Testis (tissue), 3 donors: ENCODE measurements around the gene RTF1. TPM values are rescaled to one million over a fixed set of nuclear protein-coding genes. Genes with fewer than 3 reads are reported as not detected.

Source experiments
- DNase-seq: peaks from one replicate; pipeline ENCODE4 v3.0.0-alpha.2; 2019
- H3K27ac ChIP-seq, 2 donors: fragments of 200-600 bp; sonication (generic); one replicate each; pipeline ENCODE4 v1.5.1; 2019
- H3K27me3 ChIP-seq: fragments of 200-600 bp; sonication (generic); one replicate; pipeline ENCODE4 v1.5.1; 2019
- H3K36me3 ChIP-seq: fragments of 200-600 bp; sonication (generic); one replicate; pipeline ENCODE4 v1.5.1; 2017; ENCODE audit warnings: low read depth; ENCODE audit errors: missing control alignments
- H3K4me1 ChIP-seq: fragments of 200-600 bp; sonication (generic); one replicate; pipeline ENCODE4 v1.5.1; 2019
- H3K4me3 ChIP-seq, 2 donors: fragments of 200-600 bp; sonication (generic); one replicate each; pipeline ENCODE4 v1.5.1; 2017 to 2019
- H3K9me3 ChIP-seq: fragments of 200-600 bp; sonication (generic); one replicate; pipeline ENCODE4 v1.5.1; 2017
- POLR2A ChIP-seq: fragments of 450-650 bp; IDR thresholded peaks from one replicate; pipeline ENCODE4 v1.6.1; 2017; ENCODE audit warnings: antibody characterized with exemption, mild to moderate bottlenecking, moderate library complexity
- WGBS, 2 donors: methylation state at CpG; one replicate each; pipeline ENCODE4 v1.1.5; 2018; 5-methylcytosine and 5-hydroxymethylcytosine counted together
- intact Hi-C: fragments of 100-400 bp; cut with DNase I; formaldehyde crosslinking; loops from one replicate; pipeline ENCODE4 v1.15.1; 2023; ENCODE audit warnings: low total_unique reads
- polyA plus RNA-seq: library from polyadenylated mRNA; stranded (reverse); fragments of 350-450 nt; fragmentation: Illumina TruSeq; extraction: RNeasy Lipid Tissue Mini Kit (QIAGEN cat#74804); gene quantifications from one replicate; pipeline ENCODE4 v1.2.3, GENCODE V29; 2014; ENCODE audit warnings: low read depth, low replicate concordance; ENCODE audit not compliant: insufficient read depth
- total RNA-seq, 2 donors: library from RNA; depleted of rRNA; stranded (reverse); fragments of >200 nt; gene quantifications; one replicate each; pipeline ENCODE4 v1.2.3, GENCODE V29; 2016
- TF ChIP-seq, protein P1 (sequence below), 3 experiments: fragments of 450-650 bp in 2 of 3; fragments of 200-600 bp in 1 of 3; sonication (generic) in 1 of 3; IDR thresholded peaks; one replicate each; pipeline ENCODE4 v1.5.1; 2016 to 2019; ENCODE audit warnings: antibody characterized with exemption in 3 of 3, mild to moderate bottlenecking in 2 of 3, moderate library complexity in 1 of 3

Gene RTF1
- total and polyA plus RNA-seq, 3 donors from 2014 or later = 27.8 to 82.7 (median 56.9) TPM

DNA sequence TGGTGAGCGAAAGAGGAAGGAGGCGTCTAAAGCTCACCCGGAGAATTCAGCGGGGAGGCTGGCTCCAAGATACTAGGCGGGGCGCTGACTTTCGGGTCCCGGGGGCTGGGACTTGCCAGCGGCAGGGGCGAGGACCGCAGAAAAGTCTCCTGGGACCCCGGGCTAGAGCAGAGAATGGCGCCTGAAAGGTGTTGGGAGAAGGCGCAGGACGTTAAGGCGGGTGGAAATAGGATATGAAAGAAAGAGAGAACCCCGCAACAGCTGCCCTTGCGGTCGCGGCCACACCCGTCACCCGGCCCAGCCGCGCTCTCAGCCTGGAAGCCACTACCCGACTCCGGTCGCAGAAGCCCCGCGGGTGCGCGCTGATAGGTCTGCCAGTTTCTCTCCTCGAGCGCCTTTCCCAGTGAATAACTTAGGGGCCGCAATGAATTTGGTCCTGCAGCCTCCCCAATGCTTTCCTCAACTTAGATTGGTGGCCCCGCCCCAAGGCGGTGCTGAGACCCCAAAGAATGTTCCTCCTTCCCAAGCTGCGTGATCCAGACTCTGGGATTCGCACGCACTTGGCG lies 96.1 kb downstream of the RTF1 start:
- peak; percentile 18 for DNase-seq
- intact Hi-C loops = no loop called here
- 2% methylated on average over 40 of the region's 40 CpGs for WGBS, 2 donors
- Histone ChIP-seq H3K27me3 (no peaks in the 10 kb centered on the region), H3K9me3 (no peaks in the 10 kb centered on the region), H3K27ac (no peak overlapping the region), H3K4me1 (peaks cover 24% of the 10 kb centered on the region), H3K36me3 (no peaks in the 10 kb centered on the region), H3K4me3 (peak overlapping the region; percentile 27 to 32)
- TF ChIP-seq POLR2A = no peak
- TF ChIP-seq, protein P1, sequence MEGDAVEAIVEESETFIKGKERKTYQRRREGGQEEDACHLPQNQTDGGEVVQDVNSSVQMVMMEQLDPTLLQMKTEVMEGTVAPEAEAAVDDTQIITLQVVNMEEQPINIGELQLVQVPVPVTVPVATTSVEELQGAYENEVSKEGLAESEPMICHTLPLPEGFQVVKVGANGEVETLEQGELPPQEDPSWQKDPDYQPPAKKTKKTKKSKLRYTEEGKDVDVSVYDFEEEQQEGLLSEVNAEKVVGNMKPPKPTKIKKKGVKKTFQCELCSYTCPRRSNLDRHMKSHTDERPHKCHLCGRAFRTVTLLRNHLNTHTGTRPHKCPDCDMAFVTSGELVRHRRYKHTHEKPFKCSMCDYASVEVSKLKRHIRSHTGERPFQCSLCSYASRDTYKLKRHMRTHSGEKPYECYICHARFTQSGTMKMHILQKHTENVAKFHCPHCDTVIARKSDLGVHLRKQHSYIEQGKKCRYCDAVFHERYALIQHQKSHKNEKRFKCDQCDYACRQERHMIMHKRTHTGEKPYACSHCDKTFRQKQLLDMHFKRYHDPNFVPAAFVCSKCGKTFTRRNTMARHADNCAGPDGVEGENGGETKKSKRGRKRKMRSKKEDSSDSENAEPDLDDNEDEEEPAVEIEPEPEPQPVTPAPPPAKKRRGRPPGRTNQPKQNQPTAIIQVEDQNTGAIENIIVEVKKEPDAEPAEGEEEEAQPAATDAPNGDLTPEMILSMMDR (IDR thresholded peaks at IDR 0.05) = no peak

DNA sequence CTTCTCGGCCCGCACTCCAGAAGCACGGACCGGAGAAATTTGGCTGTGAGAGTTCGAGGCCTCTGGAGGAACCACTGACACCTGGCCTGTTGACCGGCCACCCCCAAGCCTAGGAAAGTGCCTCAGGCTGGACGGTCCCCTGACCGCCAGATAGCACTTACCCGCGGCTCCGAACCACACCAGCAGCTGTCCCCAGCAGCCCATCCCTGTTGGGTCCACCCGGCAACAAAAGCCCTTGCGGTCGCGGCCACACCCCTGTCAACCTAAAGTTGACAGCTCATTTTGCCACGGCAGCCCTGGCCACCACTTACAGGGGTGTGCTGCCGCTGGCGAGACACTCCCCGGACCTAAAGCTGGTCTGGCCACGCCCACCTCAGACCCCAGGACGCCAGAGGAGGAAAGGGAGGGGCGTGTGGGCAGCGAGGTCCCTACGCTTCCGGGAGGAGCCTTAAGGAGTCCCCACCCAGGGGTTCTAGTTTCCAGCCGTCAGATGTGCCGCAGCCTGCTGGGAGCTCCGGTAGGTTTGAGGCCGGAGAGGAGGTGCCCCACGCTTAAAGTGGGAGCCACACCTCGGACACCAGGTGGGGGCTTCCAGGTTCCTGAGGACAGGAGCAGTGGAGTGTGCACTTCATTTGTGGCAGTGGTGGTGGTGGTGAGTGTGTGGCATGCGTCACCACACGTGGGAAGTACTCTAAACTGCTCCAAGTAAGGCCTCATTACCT lies 96.8 kb downstream of the RTF1 start, which contains the start of gene LTK:
LTK (minus strand) TSS at position 322 of the 722 bp plus-strand sequence; CDS start at position 204, 118 bp downstream.
- peak; percentile 47 for DNase-seq
- H3K27me3 ChIP-seq = no peaks in the 10 kb centered on the region
- no peak for TF ChIP-seq POLR2A
- TF ChIP-seq, protein P1 (IDR thresholded peaks at IDR 0.05) = no peak
- WGBS, 2 donors = 7 to 12% methylated on average over 15 to 26 of the region's 33 CpGs
- H3K4me1 ChIP-seq = peaks cover 24% of the 10 kb centered on the region
- no peaks in the 10 kb centered on the region for H3K9me3 ChIP-seq
- no peak within 1 kb of the TSS for H3K27ac ChIP-seq
- H3K4me3 ChIP-seq = peak within 1 kb of the TSS; percentile 27 to 32
- intact Hi-C loops = no loop called here
- no peaks in the 10 kb centered on the region for H3K36me3 ChIP-seq

DNA sequence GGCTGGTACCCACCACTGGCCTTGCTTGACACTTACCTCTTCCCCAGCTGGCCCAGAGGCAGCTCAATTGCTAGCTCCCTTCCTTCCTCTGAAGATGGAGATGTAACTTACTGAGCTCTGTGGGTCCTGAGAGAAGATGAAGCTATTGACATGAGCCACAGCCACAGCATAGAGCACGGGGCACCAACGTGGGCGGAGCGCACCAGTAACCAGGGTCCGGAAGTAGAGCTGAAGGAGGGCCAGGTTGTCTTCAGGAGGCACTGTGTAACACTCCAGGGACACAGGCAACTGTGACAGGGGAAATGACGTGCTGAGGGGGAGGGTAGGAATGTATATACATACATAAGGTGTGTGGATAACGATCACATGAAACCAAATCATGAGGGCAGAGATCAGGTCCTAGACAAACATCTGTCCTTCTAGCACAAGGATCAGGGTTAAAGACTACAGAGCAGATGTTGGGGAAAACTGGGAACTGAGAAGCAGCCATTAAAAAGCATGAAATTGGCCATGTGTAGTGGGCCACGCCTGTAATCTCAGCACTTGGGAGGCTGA lies 101.1 kb downstream of the RTF1 start:
- H3K27ac ChIP-seq = no peak overlapping the region
- H3K4me1 ChIP-seq = peaks cover 9% of the 10 kb centered on the region
- TF ChIP-seq POLR2A = no peak
- TF ChIP-seq, protein P1 (IDR thresholded peaks at IDR 0.05) = no peak
- WGBS, 2 donors = 91 to 96% methylated on average over 8 of the region's 8 CpGs
- no peak overlapping the region for H3K4me3 ChIP-seq
- H3K27me3 ChIP-seq = no peaks in the 10 kb centered on the region
- intact Hi-C loops = no loop called here
- no peaks in the 10 kb centered on the region for H3K36me3 ChIP-seq
- H3K9me3 ChIP-seq = no peaks in the 10 kb centered on the region
- no peak for DNase-seq

DNA sequence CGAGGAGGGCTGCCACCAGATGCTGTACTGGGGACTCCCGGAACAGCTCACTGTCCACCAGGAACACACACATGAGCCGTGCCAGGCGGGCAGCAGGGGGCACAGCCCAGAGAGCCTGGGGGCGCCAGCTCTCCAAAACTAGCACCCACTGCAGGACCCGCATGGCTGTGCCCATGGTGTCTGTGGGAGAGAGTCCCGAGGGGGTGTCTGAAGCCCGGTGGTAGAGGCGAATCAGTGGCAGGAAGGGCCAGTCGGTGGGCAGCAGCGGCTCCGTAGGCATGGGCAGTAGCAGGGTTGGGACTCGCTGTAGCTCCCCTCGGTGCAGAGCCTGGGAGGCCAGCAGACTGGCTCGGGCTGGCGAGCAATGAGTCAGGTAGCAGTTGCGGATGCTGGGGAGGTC lies 103.7 kb downstream of the RTF1 start:
- no peaks in the 10 kb centered on the region for H3K36me3 ChIP-seq

More for the DNA sequence above, 103.7 kb downstream of the RTF1 start:
- no peak overlapping the region for H3K27ac ChIP-seq
- TF ChIP-seq, protein P1 (IDR thresholded peaks at IDR 0.05) = no peak
- TF ChIP-seq POLR2A = no peak
- H3K9me3 ChIP-seq = no peaks in the 10 kb centered on the region
- H3K27me3 ChIP-seq = no peaks in the 10 kb centered on the region
- no peak overlapping the region for H3K4me3 ChIP-seq
- H3K4me1 ChIP-seq = no peaks in the 10 kb centered on the region
- DNase-seq = no peak
- 92 to 100% methylated on average over 11 to 17 of the region's 17 CpGs for WGBS, 2 donors
- intact Hi-C loops = no loop called here
